LNCaP clone FGC (cell line): ENCODE results near the gene SUOX.
"Not testable (repeated sequence)": the region's sequence is repeated elsewhere in the genome, so short reads cannot be mapped to it uniquely, and the experiment has no call there.

Experiments
- DNase-seq: peaks from one replicate; pipeline ENCODE4 v3.0.0-alpha.2; 2011; ENCODE audit warnings: low read depth
- H3K4me3 ChIP-seq: 2 replicates; pipeline ENCODE4 v1.5.1; 2011; ENCODE audit warnings: mild to moderate bottlenecking, low read depth, low read length, control low read depth
- TF ChIP-seq, protein P1 (sequence below): IDR thresholded peaks from 2 replicates; pipeline ENCODE4 v1.5.1; 2012; ENCODE audit warnings: mild to moderate bottlenecking; ENCODE audit not compliant: control insufficient read depth, insufficient read depth; ENCODE audit errors: extremely low read depth

Gene SUOX

DNA sequence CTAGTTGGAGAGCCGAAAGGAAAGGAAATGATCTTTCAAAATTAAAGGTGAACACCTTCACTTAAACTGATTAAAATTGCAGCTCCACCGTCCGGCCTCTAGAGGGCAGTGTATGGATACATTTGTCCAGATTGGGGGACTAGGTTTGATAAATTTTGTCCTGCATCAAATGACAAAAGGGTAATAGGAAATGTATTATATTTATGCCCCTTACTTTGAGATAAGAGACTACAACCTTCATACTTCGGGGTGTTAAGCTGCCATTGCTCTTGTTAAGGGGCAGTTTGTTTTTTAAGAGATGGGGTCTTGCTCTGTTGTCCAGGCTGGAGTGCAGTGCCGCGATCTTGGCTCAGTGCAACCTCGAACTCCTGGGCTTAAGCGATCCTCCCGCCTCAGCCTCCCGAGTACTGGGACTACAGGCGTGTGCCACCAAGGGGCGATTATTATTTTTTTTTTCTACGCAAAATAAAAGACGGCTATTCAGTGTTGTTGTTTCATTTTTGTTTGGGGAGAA is 818 bp upstream of the SUOX start:
- DNase-seq: peak; percentile 35
- H3K4me3 ChIP-seq: peak overlapping the region; percentile 76
- TF ChIP-seq, protein P1, sequence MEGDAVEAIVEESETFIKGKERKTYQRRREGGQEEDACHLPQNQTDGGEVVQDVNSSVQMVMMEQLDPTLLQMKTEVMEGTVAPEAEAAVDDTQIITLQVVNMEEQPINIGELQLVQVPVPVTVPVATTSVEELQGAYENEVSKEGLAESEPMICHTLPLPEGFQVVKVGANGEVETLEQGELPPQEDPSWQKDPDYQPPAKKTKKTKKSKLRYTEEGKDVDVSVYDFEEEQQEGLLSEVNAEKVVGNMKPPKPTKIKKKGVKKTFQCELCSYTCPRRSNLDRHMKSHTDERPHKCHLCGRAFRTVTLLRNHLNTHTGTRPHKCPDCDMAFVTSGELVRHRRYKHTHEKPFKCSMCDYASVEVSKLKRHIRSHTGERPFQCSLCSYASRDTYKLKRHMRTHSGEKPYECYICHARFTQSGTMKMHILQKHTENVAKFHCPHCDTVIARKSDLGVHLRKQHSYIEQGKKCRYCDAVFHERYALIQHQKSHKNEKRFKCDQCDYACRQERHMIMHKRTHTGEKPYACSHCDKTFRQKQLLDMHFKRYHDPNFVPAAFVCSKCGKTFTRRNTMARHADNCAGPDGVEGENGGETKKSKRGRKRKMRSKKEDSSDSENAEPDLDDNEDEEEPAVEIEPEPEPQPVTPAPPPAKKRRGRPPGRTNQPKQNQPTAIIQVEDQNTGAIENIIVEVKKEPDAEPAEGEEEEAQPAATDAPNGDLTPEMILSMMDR: peak; percentile 79

- H3K4me3 ChIP-seq: peak overlapping the region; percentile 76
- no peak for DNase-seq
- TF ChIP-seq, protein P1: no peak
Measured at GRCh38 chr12:55997535-55997859, 421 bp downstream of the SUOX start.

DNA sequence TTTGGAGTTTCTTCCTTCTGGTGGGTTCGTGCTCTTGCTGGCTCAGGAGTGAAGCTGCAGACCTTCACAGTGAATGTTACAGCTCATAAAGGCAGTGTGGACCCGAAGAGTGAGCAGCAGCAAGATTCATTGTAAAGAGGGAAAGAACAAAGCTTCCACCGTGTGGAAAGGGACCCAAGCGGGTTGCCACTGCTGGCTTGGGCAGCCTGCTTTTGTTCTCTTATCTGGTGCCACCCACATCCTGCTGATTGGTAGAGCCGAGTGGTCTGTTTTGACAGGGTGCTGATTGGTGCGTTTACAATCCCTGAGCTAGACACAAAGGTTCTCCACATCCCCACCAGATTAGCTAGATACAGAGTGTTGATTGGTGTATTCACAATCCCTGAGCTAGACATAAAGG is 2.4 kb downstream of the SUOX start:
- DNase-seq: not testable (repeated sequence)

DNA sequence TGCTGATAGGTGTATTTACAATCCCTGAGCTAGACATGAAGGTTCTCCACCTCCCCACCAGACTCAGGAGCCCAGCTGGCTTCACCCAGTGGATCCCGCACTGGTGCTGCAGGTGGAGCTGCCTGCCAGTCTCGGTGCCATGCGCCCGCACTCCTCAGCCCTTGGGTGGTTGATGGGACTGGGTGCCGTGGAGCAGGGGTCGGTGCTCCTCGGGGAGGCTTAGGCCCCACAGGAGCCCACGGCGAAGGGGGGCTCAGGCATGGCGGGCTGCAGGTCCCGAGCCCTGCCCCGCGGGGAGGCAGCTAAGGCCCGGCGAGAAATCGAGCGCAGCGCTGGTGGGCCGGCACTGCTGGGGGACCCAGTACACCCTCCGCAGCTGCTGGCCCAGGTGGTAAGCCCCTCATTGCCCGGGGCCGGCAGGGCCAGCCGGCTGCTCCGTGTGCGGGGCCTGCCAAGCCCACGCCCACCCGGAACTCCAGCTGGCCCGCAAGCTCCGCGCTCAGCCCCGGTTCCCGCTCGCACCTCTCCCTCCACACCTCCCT is 3.0 kb downstream of the SUOX start:
- H3K4me3 ChIP-seq, DNase-seq: not testable (repeated sequence)

More for the DNA sequence above, 2.4 kb downstream of the SUOX start:
- H3K4me3 ChIP-seq: not testable (repeated sequence)

- no peak for DNase-seq
- H3K4me3 ChIP-seq: no peak overlapping the region
- TF ChIP-seq, protein P1: no peak
Measured at GRCh38 chr12:56001487-56002100, 4.5 kb downstream of the SUOX start.

GRCh38 chr12:56003376-56003775 is 6.3 kb downstream of the SUOX start:
- DNase-seq, H3K4me3 ChIP-seq: not testable (repeated sequence)

GRCh38 chr12:56004211-56004610 is 7.1 kb downstream of the SUOX start:
- H3K4me3 ChIP-seq: no peak overlapping the region
- no peak for DNase-seq
- TF ChIP-seq, protein P1: no peak

DNA sequence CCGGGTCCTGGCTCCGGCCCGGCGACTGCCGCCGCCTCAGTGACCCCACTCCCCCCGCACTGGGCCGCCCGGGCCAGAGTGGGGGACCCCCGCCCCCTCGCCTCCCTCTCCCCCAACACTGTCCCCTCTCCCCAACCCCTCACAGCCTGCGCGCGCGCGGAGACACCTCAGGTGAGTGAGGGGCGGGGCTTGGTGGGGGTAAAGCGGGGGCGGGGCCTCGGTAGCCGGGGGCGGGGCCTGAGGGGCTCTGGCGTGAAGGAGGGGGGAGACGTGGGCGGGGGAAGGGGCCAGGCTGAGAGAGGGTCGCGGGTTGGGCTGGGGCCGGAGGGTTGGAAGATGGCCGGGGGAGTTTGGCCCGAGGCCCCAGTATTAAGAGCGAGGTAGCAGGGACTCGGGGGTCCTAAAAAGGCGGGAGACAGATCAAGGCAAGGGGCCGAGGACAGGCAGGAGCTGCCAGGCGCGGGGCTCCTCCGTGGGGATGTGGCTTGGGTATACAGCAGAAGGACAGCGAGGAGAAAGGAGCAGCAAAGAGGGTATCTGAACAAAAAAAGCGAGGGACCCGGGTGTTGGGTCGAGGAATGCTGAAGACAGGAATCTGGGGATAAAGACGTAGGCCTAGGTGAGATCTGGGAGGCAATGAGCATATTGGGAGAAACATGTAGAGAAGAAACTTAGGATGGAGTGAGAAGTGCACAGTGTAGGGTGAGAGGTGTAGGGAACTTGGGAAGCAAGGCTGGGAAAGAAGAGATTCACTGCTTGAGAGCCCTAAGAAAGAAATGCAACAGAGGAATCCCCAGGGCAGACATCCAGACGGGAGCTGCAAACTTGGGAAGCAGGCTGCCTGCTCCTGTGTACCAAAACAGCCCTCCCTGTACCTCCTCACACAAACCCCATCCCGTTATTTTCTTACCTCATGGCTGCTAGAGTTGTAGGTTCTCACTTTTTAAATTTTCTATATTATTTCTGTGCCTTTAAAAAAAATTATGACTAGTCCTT is 10.8 kb downstream of the SUOX start:
- H3K4me3 ChIP-seq: peak overlapping the region; percentile 72
- no peak for DNase-seq

More for the DNA sequence above, 10.8 kb downstream of the SUOX start:
- TF ChIP-seq, protein P1: no peak
